ENCODE results near the gene TPM3.
"Not testable (repeated sequence)": the region's sequence is repeated elsewhere in the genome, so short reads cannot be mapped to it uniquely, and the experiment has no call there.

The TPM3 gene

GRCh38 chr1:154166207-154166606 is 25.7 kb downstream of the TPM3 start:
- DNase-seq (ENCODE audit: low read depth in 2 of 2) = no peak

- DNase-seq (ENCODE audit: low read depth in 2 of 2) = no peak
These were observed 32.3 kb downstream of the TPM3 start for GRCh38 chr1:154159554-154159953.

GRCh38 chr1:154158307-154159125 is 33.4 kb downstream of the TPM3 start:
- no peak for DNase-seq (ENCODE audit: low read depth in 2 of 2)

GRCh38 chr1:154157520-154158306 is 34.2 kb downstream of the TPM3 start:
- peak; percentile 22 to 65 for DNase-seq (ENCODE audit: low read depth in 2 of 2)

GRCh38 chr1:154155251-154155650 is 36.6 kb downstream of the TPM3 start:
- no peak for DNase-seq (ENCODE audit: low read depth in 2 of 2)

GRCh38 chr1:154154534-154155191 is 37.2 kb downstream of the TPM3 start, which contains the start of gene NUP210L:
NUP210L (minus strand) TSS chr1:154155073.
- no peak for DNase-seq (ENCODE audit: low read depth in 2 of 2)

- DNase-seq (ENCODE audit: low read depth in 2 of 2) = no peak
These were observed 37.8 kb downstream of the TPM3 start for GRCh38 chr1:154154053-154154452.

GRCh38 chr1:154151311-154151710 is 40.6 kb downstream of the TPM3 start:
- DNase-seq (ENCODE audit: low read depth in 2 of 2) = no peak

- no peak for DNase-seq (ENCODE audit: low read depth in 2 of 2)
These were observed 43.1 kb downstream of the TPM3 start for GRCh38 chr1:154148807-154149206.

- not testable (repeated sequence) for DNase-seq (ENCODE audit: low read depth in 2 of 2)
These were observed 44.4 kb downstream of the TPM3 start for GRCh38 chr1:154147505-154147904.

- no peak for DNase-seq (ENCODE audit: low read depth in 2 of 2)
These were observed 45.9 kb downstream of the TPM3 start for GRCh38 chr1:154145986-154146385.

GRCh38 chr1:154142358-154142757 is 49.5 kb downstream of the TPM3 start:
- DNase-seq (ENCODE audit: low read depth in 2 of 2) = no peak

GRCh38 chr1:154141240-154141639 is 50.7 kb downstream of the TPM3 start:
- no peak for DNase-seq (ENCODE audit: low read depth in 2 of 2)

- no peak for DNase-seq (ENCODE audit: low read depth in 2 of 2)
These were observed 54.0 kb downstream of the TPM3 start for GRCh38 chr1:154137888-154138287.

- DNase-seq (ENCODE audit: low read depth in 2 of 2) = no peak
These were observed 58.6 kb downstream of the TPM3 start for GRCh38 chr1:154133256-154133655.

- DNase-seq (ENCODE audit: low read depth in 2 of 2) = no peak
These were observed 62.4 kb downstream of the TPM3 start for GRCh38 chr1:154129391-154129970.

GRCh38 chr1:154123205-154123604 is 68.7 kb downstream of the TPM3 start:
- not testable (repeated sequence) for DNase-seq (ENCODE audit: low read depth in 2 of 2)

- DNase-seq (ENCODE audit: low read depth in 2 of 2) = no peak
These were observed 74.3 kb downstream of the TPM3 start for GRCh38 chr1:154117642-154118041.

GRCh38 chr1:154115180-154115579 is 76.7 kb downstream of the TPM3 start:
- no peak for DNase-seq (ENCODE audit: low read depth in 2 of 2)
